Fibroblast of lung (primary cell): ENCODE measurements around the gene GPC5. TPM values are rescaled to one million over a fixed set of nuclear protein-coding genes. Genes with fewer than 3 reads are reported as not detected.
"Not testable (repeated sequence)": the region's sequence is repeated elsewhere in the genome, so short reads cannot be mapped to it uniquely, and the experiment has no call there.

ENCODE experiments used
- DNase-seq, 2 donors: peaks; one replicate each; pipeline versions ENCODE4 v3.0.0 to v3.0.0-alpha.2; 2010; ENCODE audit warnings: low read depth in 2 of 2
- H2AFZ ChIP-seq: 2 replicates; pipeline ENCODE4 v1.5.1; 2012; ENCODE audit warnings: low read length, control low read depth, inconsistent platforms
- H3K27ac ChIP-seq: 2 replicates; pipeline ENCODE4 v1.5.1; 2011; ENCODE audit warnings: low read length, control low read depth; ENCODE audit not compliant: insufficient read depth
- H3K27me3 ChIP-seq: 2 replicates; pipeline ENCODE4 v1.5.1; 2011; ENCODE audit warnings: mild to moderate bottlenecking, low read length; ENCODE audit not compliant: control insufficient read depth, insufficient read depth
- H3K36me3 ChIP-seq: 2 replicates; pipeline ENCODE4 v1.5.1; 2011; ENCODE audit warnings: low read length; ENCODE audit not compliant: control insufficient read depth, insufficient read depth
- H3K4me1 ChIP-seq: 2 replicates; pipeline ENCODE4 v1.5.1; 2011; ENCODE audit warnings: low read length; ENCODE audit not compliant: control insufficient read depth, insufficient read depth; ENCODE audit errors: extremely low read depth
- H3K4me2 ChIP-seq: 2 replicates; pipeline ENCODE4 v1.5.1; 2011; ENCODE audit warnings: low read length, control low read depth; ENCODE audit not compliant: insufficient read depth; ENCODE audit errors: extremely low read depth
- H3K4me3 ChIP-seq, 4 experiments: fragments of 200-600 bp in 1 of 4; sonication (generic) in 1 of 4; replicated peaks in 1 of 4; 2 replicates each; pipeline ENCODE4 v1.5.1; 2011 to 2016; ENCODE audit warnings: low read length in 4 of 4, low read depth in 3 of 4, mild to moderate bottlenecking in 3 of 4, control low read depth in 2 of 4, inconsistent platforms in 1 of 4, mixed read lengths in 1 of 4; ENCODE audit not compliant: insufficient read depth in 1 of 4; ENCODE audit errors: control extremely low read depth in 1 of 4
- H3K79me2 ChIP-seq: 2 replicates; pipeline ENCODE4 v1.5.1; 2012; ENCODE audit warnings: mild to moderate bottlenecking, low read length, inconsistent platforms; ENCODE audit not compliant: control insufficient read depth, insufficient read depth
- H3K9ac ChIP-seq: 2 replicates; pipeline ENCODE4 v1.5.1; 2011; ENCODE audit warnings: mild to moderate bottlenecking, low read length, control low read depth; ENCODE audit not compliant: insufficient read depth
- H3K9me3 ChIP-seq: 2 replicates; pipeline ENCODE4 v1.5.1; 2012; ENCODE audit warnings: low read depth, low read length; ENCODE audit not compliant: control insufficient read depth, insufficient read depth
- H4K20me1 ChIP-seq: 2 replicates; pipeline ENCODE4 v1.5.1; 2011; ENCODE audit warnings: low read length; ENCODE audit not compliant: control insufficient read depth, insufficient read depth; ENCODE audit errors: extremely low read depth
- EZH2 ChIP-seq: IDR thresholded peaks from 2 replicates; pipeline ENCODE4 v1.5.1; 2012; ENCODE audit warnings: low read length, control low read depth, mild to moderate bottlenecking; ENCODE audit errors: missing control alignments
- polyA plus RNA-seq, 2 donors: library from polyadenylated mRNA; depleted of rRNA in 1 of 2; stranded (reverse) in 1 of 2; unstranded in 1 of 2; fragments of >200 nt; gene quantifications; 2 replicates each; pipeline ENCODE4 v1.2.1, GENCODE V29; 2011 to 2012; ENCODE audit warnings: missing spikeins in 1 of 2
- total RNA-seq: library from RNA; depleted of rRNA; stranded (reverse); fragments of >200 nt; gene quantifications from 2 replicates; pipeline ENCODE4 v1.2.1, GENCODE V29; 2014
- TF ChIP-seq, protein P1 (sequence below), 2 donors: IDR thresholded peaks in 1 of 2; conservative IDR thresholded peaks in 1 of 2; 1 replicate in 1 of 2; 2 replicates in 1 of 2; pipeline ENCODE4 v1.5.1; 2011 to 2012; ENCODE audit warnings: low read length in 2 of 2, control low read depth in 1 of 2, inconsistent platforms in 1 of 2, low read depth in 1 of 2, mild to moderate bottlenecking in 1 of 2

Gene GPC5
- total and polyA plus RNA-seq, 2 donors (not counting 1 experiment from before 2014, with no cell fraction given): 0.17 TPM; not detected in 1

DNA sequence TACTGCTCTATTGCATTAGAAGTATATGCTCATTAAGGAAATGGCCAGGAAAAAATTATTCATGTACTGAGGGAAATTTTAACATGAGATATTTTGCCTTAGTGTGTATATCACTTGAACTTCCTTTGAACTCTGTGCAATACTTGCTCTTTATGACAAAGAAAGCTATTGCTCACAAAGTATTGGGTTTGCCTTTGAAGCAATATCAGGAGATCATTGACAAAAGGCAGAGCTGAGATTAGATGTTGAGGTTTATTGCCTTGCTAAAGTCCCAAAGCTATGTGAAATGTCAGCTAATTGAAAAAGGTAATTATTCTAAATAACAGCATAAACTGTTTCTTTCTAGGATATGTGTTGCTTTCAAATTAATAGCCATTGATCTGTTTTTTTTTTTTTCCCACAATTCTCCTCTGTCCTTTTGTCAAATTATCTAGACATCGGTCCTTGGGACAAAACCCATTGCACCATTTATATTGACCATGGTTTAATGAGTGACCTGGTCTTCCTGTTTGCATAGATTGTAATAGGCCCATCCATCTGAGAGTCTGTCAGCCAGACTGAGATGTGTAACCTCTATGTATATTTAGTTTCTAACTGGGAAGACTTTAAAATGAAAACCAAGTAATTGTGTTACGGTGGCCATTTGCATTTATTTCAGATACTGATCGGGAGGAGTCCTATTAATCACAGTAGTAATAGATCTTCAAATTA, 1075.5 kb downstream of the GPC5 start:
- no peak overlapping the region for H3K4me2 ChIP-seq
- TF ChIP-seq EZH2: no peak
- TF ChIP-seq, protein P1, sequence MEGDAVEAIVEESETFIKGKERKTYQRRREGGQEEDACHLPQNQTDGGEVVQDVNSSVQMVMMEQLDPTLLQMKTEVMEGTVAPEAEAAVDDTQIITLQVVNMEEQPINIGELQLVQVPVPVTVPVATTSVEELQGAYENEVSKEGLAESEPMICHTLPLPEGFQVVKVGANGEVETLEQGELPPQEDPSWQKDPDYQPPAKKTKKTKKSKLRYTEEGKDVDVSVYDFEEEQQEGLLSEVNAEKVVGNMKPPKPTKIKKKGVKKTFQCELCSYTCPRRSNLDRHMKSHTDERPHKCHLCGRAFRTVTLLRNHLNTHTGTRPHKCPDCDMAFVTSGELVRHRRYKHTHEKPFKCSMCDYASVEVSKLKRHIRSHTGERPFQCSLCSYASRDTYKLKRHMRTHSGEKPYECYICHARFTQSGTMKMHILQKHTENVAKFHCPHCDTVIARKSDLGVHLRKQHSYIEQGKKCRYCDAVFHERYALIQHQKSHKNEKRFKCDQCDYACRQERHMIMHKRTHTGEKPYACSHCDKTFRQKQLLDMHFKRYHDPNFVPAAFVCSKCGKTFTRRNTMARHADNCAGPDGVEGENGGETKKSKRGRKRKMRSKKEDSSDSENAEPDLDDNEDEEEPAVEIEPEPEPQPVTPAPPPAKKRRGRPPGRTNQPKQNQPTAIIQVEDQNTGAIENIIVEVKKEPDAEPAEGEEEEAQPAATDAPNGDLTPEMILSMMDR (conservative IDR thresholded peaks at IDR 0.05 in 1 of 2, IDR thresholded peaks at IDR 0.05 in 1 of 2; ENCODE audit: low read depth in 1 of 2, low read length in 2 of 2): no peak
- H3K9ac ChIP-seq: no peak overlapping the region
- no peaks in the 10 kb centered on the region for H3K4me1 ChIP-seq
- no peaks in the 10 kb centered on the region for H3K36me3 ChIP-seq
- H3K4me3 ChIP-seq: no peak overlapping the region
- H3K79me2 ChIP-seq: no peaks in the 10 kb centered on the region
- no peak overlapping the region for H3K27ac ChIP-seq
- H2AFZ ChIP-seq: no peak overlapping the region
- DNase-seq: no peak
- H4K20me1 ChIP-seq: no peaks in the 10 kb centered on the region
- no peaks in the 10 kb centered on the region for H3K27me3 ChIP-seq
- H3K9me3 ChIP-seq: no peaks in the 10 kb centered on the region

DNA sequence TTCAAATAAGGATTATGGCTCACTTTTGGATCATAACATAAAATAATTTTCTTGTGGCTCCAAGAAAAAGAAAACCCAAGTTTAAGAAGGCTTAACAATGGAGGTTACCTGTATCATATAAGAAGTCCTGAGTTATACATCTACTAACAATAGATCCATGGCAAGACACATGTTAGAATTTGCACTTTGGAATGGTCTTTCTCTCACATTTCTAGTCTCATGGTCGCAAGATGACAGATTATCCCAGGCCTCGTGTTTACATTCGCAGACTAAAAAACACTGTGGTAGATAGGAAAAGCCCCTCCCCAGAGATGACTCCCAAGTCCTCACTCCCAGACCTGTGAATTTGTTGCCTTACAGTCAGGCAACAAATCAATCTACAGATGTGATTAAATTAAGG, 1082.0 kb downstream of the GPC5 start:
- TF ChIP-seq EZH2: no peak
- TF ChIP-seq, protein P1 (conservative IDR thresholded peaks at IDR 0.05 in 1 of 2, IDR thresholded peaks at IDR 0.05 in 1 of 2; ENCODE audit: low read depth in 1 of 2, low read length in 2 of 2): no peak
- H3K4me3 ChIP-seq: no peak overlapping the region
- H4K20me1 ChIP-seq: no peaks in the 10 kb centered on the region
- no peak overlapping the region for H3K4me2 ChIP-seq
- no peak for DNase-seq
- H3K4me1 ChIP-seq: no peaks in the 10 kb centered on the region
- no peaks in the 10 kb centered on the region for H3K27me3 ChIP-seq
- H3K9ac ChIP-seq: no peak overlapping the region
- no peaks in the 10 kb centered on the region for H3K9me3 ChIP-seq
- H3K27ac ChIP-seq: no peak overlapping the region
- H2AFZ ChIP-seq: no peak overlapping the region
- H3K79me2 ChIP-seq: no peaks in the 10 kb centered on the region
- no peaks in the 10 kb centered on the region for H3K36me3 ChIP-seq

DNA sequence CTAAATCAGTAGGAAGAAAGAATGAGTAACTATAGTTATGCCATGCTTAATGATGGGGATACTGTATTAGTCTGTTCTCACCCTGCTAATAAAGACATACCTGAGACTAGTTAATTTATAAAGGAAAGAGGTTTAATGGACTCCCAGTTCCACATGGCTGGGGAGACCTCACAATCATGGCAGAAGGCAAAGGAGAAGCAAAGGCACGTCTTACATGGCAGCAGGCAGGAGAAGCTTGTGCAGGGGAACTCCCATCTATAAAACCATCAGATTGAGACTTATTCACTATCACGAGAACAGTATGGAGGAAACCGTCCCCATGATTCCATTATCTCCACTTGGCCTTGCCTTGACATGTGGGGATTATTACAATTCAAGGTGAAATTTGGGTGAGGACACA, 1084.4 kb downstream of the GPC5 start:
- not testable (repeated sequence) for DNase-seq, H3K27ac ChIP-seq, H3K4me3 ChIP-seq, H4K20me1 ChIP-seq, H2AFZ ChIP-seq, H3K9me3 ChIP-seq, H3K4me2 ChIP-seq, H3K27me3 ChIP-seq, H3K4me1 ChIP-seq, H3K79me2 ChIP-seq, H3K36me3 ChIP-seq, H3K9ac ChIP-seq
